ENCODE measurements around the gene FAM3C. TPM values are rescaled to one million over a fixed set of nuclear protein-coding genes. Genes with fewer than 3 reads are reported as not detected.

The FAM3C gene
- total RNA-seq, 1 donor from 2014 or later: 38.6 TPM

- no peak overlapping the region for H3K4me3 Mint-ChIP-seq (ENCODE audit: unreplicated experiment)
- TF ChIP-seq CTCF (IDR thresholded peaks at IDR 0.05): no peak
- peak overlapping the region; percentile 32 for H3K27ac Mint-ChIP-seq (ENCODE audit: unreplicated experiment)
- no peak for DNase-seq (ENCODE audit: low spot score)
- no peaks in the 10 kb centered on the region for H3K9me3 Mint-ChIP-seq (ENCODE audit: low read depth)
- peaks cover 62% of the 10 kb centered on the region for H3K4me1 Mint-ChIP-seq (ENCODE audit: low read depth)
- H3K27me3 Mint-ChIP-seq (ENCODE audit: low read depth): no peaks in the 10 kb centered on the region
- peaks cover 4% of the 10 kb centered on the region for H3K36me3 Mint-ChIP-seq (ENCODE audit: low read depth)
Measured at GRCh38 chr7:121388950-121389349, 7.2 kb downstream of the FAM3C start.

GRCh38 chr7:121385800-121386179 lies 10.3 kb downstream of the FAM3C start:
- Mint-ChIP-seq H3K27ac (ENCODE audit: unreplicated experiment) (no peak overlapping the region), H3K36me3 (ENCODE audit: low read depth) (no peaks in the 10 kb centered on the region), H3K4me1 (ENCODE audit: low read depth) (peaks cover 56% of the 10 kb centered on the region), H3K27me3 (ENCODE audit: low read depth) (no peaks in the 10 kb centered on the region), H3K4me3 (ENCODE audit: unreplicated experiment) (no peak overlapping the region), H3K9me3 (ENCODE audit: low read depth) (no peaks in the 10 kb centered on the region)
- no peak for TF ChIP-seq CTCF (IDR thresholded peaks at IDR 0.05)
- DNase-seq (ENCODE audit: low spot score): no peak

GRCh38 chr7:121385056-121385799 lies 10.9 kb downstream of the FAM3C start:
- H3K36me3 Mint-ChIP-seq (ENCODE audit: low read depth): no peaks in the 10 kb centered on the region
- no peak overlapping the region for H3K4me3 Mint-ChIP-seq (ENCODE audit: unreplicated experiment)
- H3K9me3 Mint-ChIP-seq (ENCODE audit: low read depth): no peaks in the 10 kb centered on the region
- no peak for TF ChIP-seq CTCF (IDR thresholded peaks at IDR 0.05)
- DNase-seq (ENCODE audit: low spot score): no peak
- peak overlapping the region; percentile 27 for H3K27ac Mint-ChIP-seq (ENCODE audit: unreplicated experiment)
- H3K27me3 Mint-ChIP-seq (ENCODE audit: low read depth): no peaks in the 10 kb centered on the region
- peaks cover 55% of the 10 kb centered on the region for H3K4me1 Mint-ChIP-seq (ENCODE audit: low read depth)

GRCh38 chr7:121384265-121384664 lies 11.8 kb downstream of the FAM3C start:
- no peak for DNase-seq (ENCODE audit: low spot score)
- no peak for TF ChIP-seq CTCF (IDR thresholded peaks at IDR 0.05)
- peaks cover 47% of the 10 kb centered on the region for H3K4me1 Mint-ChIP-seq (ENCODE audit: low read depth)
- H3K9me3 Mint-ChIP-seq (ENCODE audit: low read depth): no peaks in the 10 kb centered on the region
- H3K36me3 Mint-ChIP-seq (ENCODE audit: low read depth): no peaks in the 10 kb centered on the region
- no peak overlapping the region for H3K4me3 Mint-ChIP-seq (ENCODE audit: unreplicated experiment)
- H3K27me3 Mint-ChIP-seq (ENCODE audit: low read depth): no peaks in the 10 kb centered on the region
- H3K27ac Mint-ChIP-seq (ENCODE audit: unreplicated experiment): no peak overlapping the region

GRCh38 chr7:121383235-121383910 lies 12.7 kb downstream of the FAM3C start:
- H3K9me3 Mint-ChIP-seq (ENCODE audit: low read depth): no peaks in the 10 kb centered on the region
- no peak overlapping the region for H3K4me3 Mint-ChIP-seq (ENCODE audit: unreplicated experiment)
- no peak for DNase-seq (ENCODE audit: low spot score)
- no peak overlapping the region for H3K27ac Mint-ChIP-seq (ENCODE audit: unreplicated experiment)
- no peaks in the 10 kb centered on the region for H3K36me3 Mint-ChIP-seq (ENCODE audit: low read depth)
- peaks cover 39% of the 10 kb centered on the region for H3K4me1 Mint-ChIP-seq (ENCODE audit: low read depth)
- no peak for TF ChIP-seq CTCF (IDR thresholded peaks at IDR 0.05)
- H3K27me3 Mint-ChIP-seq (ENCODE audit: low read depth): no peaks in the 10 kb centered on the region

Measured in chondrocyte (in vitro differentiated cells).